ENCODE data around the gene COG1. TPM values are rescaled to one million over a fixed set of nuclear protein-coding genes. Genes with fewer than 3 reads are reported as not detected.

Gene COG1
- total RNA-seq, 2 donors from 2014 or later, result 34.8 to 42.5 TPM

DNA sequence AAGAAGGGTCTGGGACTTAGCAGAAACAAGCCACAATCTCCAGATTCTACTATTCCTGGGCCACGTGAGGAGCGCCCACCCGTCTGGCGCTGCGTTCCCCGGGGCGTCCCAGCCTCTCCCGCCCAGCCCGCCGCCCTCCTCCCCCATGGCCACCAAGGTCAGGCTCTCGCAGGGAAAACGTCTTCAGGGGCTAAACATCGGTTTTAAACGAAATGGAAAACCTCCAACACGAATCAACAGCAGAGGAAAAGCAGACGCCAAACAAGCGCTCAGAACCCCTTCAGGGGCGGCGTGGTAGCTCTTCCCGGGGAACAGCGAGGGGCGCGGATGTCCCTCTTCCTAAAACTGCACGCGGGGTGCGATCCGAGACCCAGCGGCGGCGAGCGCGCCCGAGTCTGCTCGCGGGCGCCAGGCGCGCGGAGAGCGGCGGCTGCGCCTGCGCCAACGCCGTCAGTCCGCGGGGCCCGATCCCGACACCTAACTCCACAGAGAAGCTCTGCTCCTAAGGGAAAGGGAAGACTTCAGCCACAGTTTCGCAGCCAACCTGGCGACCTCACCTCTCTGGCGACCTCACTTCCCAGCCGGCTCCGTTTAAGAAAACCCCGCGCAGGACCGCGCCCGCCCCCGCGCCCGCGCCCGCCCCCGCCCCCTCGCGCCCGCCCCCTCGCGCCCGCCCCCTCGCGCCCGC lies 505 bp upstream of the COG1 start:
- H3K36me3 ChIP-seq (replicated peaks in 1 of 2; ENCODE audit: insufficient read depth in 1 of 2, low read depth in 2 of 2), result peaks cover 0 to 4% of the 10 kb centered on the region in 2 donors
- peak; percentile 53 to 69 (median 64) for DNase-seq
- peak; percentile 75 for ATAC-seq
- peak overlapping the region; percentile 75 to 94 (median 92) for H3K27ac ChIP-seq
- intact Hi-C loops (cut with DNase I), result no loop called here
- 0% methylated on average over 33 to 56 of the region's 74 CpGs for WGBS, 2 donors
- H3K4me1 ChIP-seq, result peaks cover 32% of the 10 kb centered on the region
- TF ChIP-seq, protein P1, sequence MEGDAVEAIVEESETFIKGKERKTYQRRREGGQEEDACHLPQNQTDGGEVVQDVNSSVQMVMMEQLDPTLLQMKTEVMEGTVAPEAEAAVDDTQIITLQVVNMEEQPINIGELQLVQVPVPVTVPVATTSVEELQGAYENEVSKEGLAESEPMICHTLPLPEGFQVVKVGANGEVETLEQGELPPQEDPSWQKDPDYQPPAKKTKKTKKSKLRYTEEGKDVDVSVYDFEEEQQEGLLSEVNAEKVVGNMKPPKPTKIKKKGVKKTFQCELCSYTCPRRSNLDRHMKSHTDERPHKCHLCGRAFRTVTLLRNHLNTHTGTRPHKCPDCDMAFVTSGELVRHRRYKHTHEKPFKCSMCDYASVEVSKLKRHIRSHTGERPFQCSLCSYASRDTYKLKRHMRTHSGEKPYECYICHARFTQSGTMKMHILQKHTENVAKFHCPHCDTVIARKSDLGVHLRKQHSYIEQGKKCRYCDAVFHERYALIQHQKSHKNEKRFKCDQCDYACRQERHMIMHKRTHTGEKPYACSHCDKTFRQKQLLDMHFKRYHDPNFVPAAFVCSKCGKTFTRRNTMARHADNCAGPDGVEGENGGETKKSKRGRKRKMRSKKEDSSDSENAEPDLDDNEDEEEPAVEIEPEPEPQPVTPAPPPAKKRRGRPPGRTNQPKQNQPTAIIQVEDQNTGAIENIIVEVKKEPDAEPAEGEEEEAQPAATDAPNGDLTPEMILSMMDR (IDR thresholded peaks at IDR 0.05), result peak in 1 of 7 experiments; percentile 10
- no peak for TF ChIP-seq POLR2A (IDR thresholded peaks at IDR 0.05)
- H3K4me3 ChIP-seq, result peak overlapping the region; percentile 13 to 92
- no peaks in the 10 kb centered on the region for H3K27me3 ChIP-seq
- H3K9me3 ChIP-seq, result no peaks in the 10 kb centered on the region

DNA sequence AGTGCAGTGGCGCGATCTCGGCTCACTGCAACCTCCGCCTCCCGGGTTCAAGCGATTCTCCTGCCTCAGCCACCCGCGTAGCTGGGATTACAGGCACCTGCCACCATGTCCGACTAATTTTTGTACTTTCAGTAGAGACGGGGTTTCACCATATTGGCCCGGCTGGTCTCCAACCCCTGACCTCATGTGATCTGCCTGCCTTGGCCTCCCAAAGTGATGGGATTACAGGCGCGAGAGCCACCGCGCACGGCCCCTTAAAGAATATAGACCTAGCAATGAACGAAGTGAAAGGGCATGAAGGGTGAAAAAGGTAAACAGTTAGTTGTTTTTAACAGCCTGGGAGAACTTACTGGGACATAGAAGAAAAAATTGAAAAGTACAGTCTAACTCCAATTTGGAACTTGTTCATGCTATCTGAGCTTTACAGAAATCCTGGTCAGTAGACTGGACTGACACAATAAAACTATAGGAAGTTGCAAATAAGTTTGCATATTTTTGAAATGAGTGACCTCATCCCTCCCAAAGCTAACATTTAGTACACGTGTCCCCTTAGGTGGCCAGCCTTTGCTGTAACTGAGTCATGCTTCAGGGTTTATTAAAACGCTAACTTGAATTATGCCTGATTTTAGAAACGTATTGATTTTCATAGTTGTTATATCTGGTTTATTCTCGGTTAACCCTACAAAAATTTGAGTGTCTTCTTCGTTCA lies 1.8 kb downstream of the COG1 start:
- H3K36me3 ChIP-seq (replicated peaks in 1 of 2; ENCODE audit: insufficient read depth in 1 of 2, low read depth in 2 of 2), result peaks cover 0 to 17% of the 10 kb centered on the region in 2 donors
- no peaks in the 10 kb centered on the region for H3K9me3 ChIP-seq
- peaks cover 32% of the 10 kb centered on the region for H3K4me1 ChIP-seq
- no peaks in the 10 kb centered on the region for H3K27me3 ChIP-seq
- intact Hi-C loops (cut with DNase I), result no loop called here
- WGBS, 2 donors, result 67 to 75% methylated on average over 22 of the region's 22 CpGs
- no peak overlapping the region for H3K4me3 ChIP-seq
- DNase-seq (no peak), ATAC-seq (no peak)
- peak overlapping the region in 1 of 4 donors; percentile 38 for H3K27ac ChIP-seq
- TF ChIP-seq, protein P1 (IDR thresholded peaks at IDR 0.05), result no peak
- no peak for TF ChIP-seq POLR2A (IDR thresholded peaks at IDR 0.05)

DNA sequence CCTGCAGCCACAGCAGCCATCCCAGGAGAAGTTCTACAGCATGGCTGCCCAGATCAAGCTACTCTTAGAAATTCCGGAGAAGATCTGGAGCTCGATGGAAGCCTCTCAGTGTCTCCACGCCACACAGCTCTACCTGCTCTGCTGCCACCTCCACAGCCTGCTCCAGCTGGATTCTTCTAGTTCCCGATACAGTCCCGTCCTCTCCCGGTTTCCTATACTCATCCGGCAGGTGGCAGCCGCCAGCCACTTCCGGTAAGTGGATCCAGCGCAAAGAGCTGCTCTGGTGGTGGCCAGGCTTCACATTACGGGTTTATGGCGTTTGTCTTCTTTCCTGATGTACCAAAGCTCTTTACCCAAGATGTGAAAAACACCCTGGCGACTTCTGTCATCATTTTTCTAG lies 3.6 kb downstream of the COG1 start:
- no peaks in the 10 kb centered on the region for H3K9me3 ChIP-seq
- H3K4me3 ChIP-seq, result no peak overlapping the region
- ATAC-seq (peak; percentile 44), DNase-seq (peak; percentile 75 to 78 (median 76))
- intact Hi-C loops (cut with DNase I), result no loop called here
- peaks cover 0 to 30% of the 10 kb centered on the region in 2 donors for H3K36me3 ChIP-seq (replicated peaks in 1 of 2; ENCODE audit: insufficient read depth in 1 of 2, low read depth in 2 of 2)
- H3K27ac ChIP-seq, result peak overlapping the region in 2 of 4 donors; percentile 0 to 37
- TF ChIP-seq, protein P1 (IDR thresholded peaks at IDR 0.05), result peak in 6 of 7 experiments; percentile 8 to 61 (median 49)
- no peak for TF ChIP-seq POLR2A (IDR thresholded peaks at IDR 0.05)
- H3K27me3 ChIP-seq, result no peaks in the 10 kb centered on the region
- WGBS, 2 donors, result 52 to 55% methylated on average over 13 of the region's 13 CpGs
- peaks cover 40% of the 10 kb centered on the region for H3K4me1 ChIP-seq

DNA sequence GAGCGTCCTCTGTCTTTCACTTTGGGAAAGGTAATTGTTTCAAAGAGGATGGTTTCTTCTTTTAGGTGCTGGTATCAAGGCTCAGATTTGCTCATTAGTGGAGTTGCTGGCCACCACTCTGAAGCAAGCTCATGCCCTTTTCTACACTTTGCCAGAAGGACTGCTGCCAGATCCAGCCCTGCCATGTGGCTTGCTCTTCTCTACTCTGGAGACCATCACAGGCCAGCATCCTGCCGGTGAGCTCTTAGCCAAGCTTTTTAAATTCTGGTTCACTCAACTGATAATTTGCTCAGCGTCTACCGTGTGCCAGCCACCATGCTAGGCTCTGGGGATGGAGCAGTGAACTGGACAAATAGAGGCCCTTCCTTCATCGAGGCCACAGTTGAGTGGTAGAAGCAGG lies 4.3 kb downstream of the COG1 start:
- Histone ChIP-seq H3K4me3 (no peak overlapping the region), H3K27me3 (no peaks in the 10 kb centered on the region), H3K4me1 (peaks cover 36% of the 10 kb centered on the region), H3K36me3 (replicated peaks in 1 of 2; ENCODE audit: insufficient read depth in 1 of 2, low read depth in 2 of 2) (peaks cover 0 to 32% of the 10 kb centered on the region in 2 donors), H3K9me3 (no peaks in the 10 kb centered on the region), H3K27ac (no peak overlapping the region)
- no peak for ATAC-seq
- WGBS, 2 donors, result 69 to 92% methylated on average over 5 of the region's 5 CpGs
- no peak for DNase-seq
- TF ChIP-seq POLR2A (IDR thresholded peaks at IDR 0.05), result no peak
- TF ChIP-seq, protein P1 (IDR thresholded peaks at IDR 0.05), result no peak
- intact Hi-C loops (cut with DNase I), result no loop called here

Measured in body of pancreas (tissue), 4 donors.